H9 (cell line): Measurements from ENCODE around the gene SNX25. TPM values are rescaled to one million over a fixed set of nuclear protein-coding genes. Genes with fewer than 3 reads are reported as not detected.

ENCODE experiments used
- DNase-seq: peaks from one replicate; pipeline ENCODE4 v3.0.0-alpha.2; 2017
- H2AFZ ChIP-seq: one replicate; pipeline ENCODE4 v1.6.1; 2013; ENCODE audit warnings: mild to moderate bottlenecking, low read length, control low read depth, moderate library complexity
- H2AK5ac ChIP-seq: 2 replicates; pipeline ENCODE4 v1.6.1; 2013; ENCODE audit warnings: low read length, control low read depth, mixed read lengths; ENCODE audit not compliant: insufficient read length
- H2BK120ac ChIP-seq: one replicate; pipeline ENCODE4 v1.6.1; 2013; ENCODE audit warnings: low read depth, mild to moderate bottlenecking, low read length, control low read depth, inconsistent platforms; ENCODE audit not compliant: poor library complexity, severe bottlenecking
- H2BK12ac ChIP-seq: 2 replicates; pipeline ENCODE4 v1.6.1; 2013; ENCODE audit warnings: low read length, control low read depth, mixed read lengths, low read depth; ENCODE audit not compliant: insufficient read length
- H2BK15ac ChIP-seq: 2 replicates; pipeline ENCODE4 v1.6.1; 2013; ENCODE audit warnings: low read depth, low read length, control low read depth
- H2BK20ac ChIP-seq: one replicate; pipeline ENCODE4 v1.6.1; 2013; ENCODE audit warnings: low read depth, mild to moderate bottlenecking, low read length, control low read depth, inconsistent platforms; ENCODE audit not compliant: poor library complexity, severe bottlenecking
- H2BK5ac ChIP-seq: 2 replicates; pipeline ENCODE4 v1.6.1; 2013; ENCODE audit warnings: low read length, control low read depth, mixed read lengths; ENCODE audit not compliant: insufficient read length
- H3K14ac ChIP-seq: 2 replicates; pipeline ENCODE4 v1.6.1; 2013; ENCODE audit warnings: low read length, control low read depth; ENCODE audit not compliant: insufficient read depth
- H3K18ac ChIP-seq: 2 replicates; pipeline ENCODE4 v1.6.1; 2013; ENCODE audit warnings: low read depth, mild to moderate bottlenecking, mixed read lengths, low read length, control low read depth; ENCODE audit not compliant: insufficient read length
- H3K23ac ChIP-seq: 2 replicates; pipeline ENCODE4 v1.6.1; 2013; ENCODE audit warnings: low read length, control low read depth, mixed read lengths, low read depth; ENCODE audit not compliant: insufficient read length
- H3K23me2 ChIP-seq: 2 replicates; pipeline ENCODE4 v1.6.1; 2013; ENCODE audit warnings: low read depth, mild to moderate bottlenecking, mixed read lengths, low read length, control low read depth; ENCODE audit not compliant: insufficient read length, poor library complexity, severe bottlenecking
- H3K27ac ChIP-seq: 2 replicates; pipeline ENCODE4 v1.5.1; 2013; ENCODE audit warnings: low read length, control low read depth, mixed read lengths, low read depth; ENCODE audit not compliant: insufficient read length
- H3K27me3 ChIP-seq: 2 replicates; pipeline ENCODE4 v1.6.1; 2013; ENCODE audit warnings: low read length, control low read depth, inconsistent platforms; ENCODE audit not compliant: insufficient read depth
- H3K4ac ChIP-seq: 2 replicates; pipeline ENCODE4 v1.6.1; 2013; ENCODE audit warnings: low read depth, mild to moderate bottlenecking, control low read depth, inconsistent platforms, low read length, moderate library complexity
- H3K4me1 ChIP-seq: 2 replicates; pipeline ENCODE4 v1.6.1; 2013; ENCODE audit warnings: low read length, control low read depth, inconsistent platforms; ENCODE audit not compliant: insufficient read depth
- H3K4me2 ChIP-seq: 2 replicates; pipeline ENCODE4 v1.6.1; 2013; ENCODE audit warnings: low read length, control low read depth, mixed read lengths; ENCODE audit not compliant: insufficient read length, insufficient read depth
- H3K56ac ChIP-seq: 2 replicates; pipeline ENCODE4 v1.6.1; 2013; ENCODE audit warnings: low read depth, mild to moderate bottlenecking, mixed read lengths, low read length, control low read depth; ENCODE audit not compliant: insufficient read length
- H3K79me1 ChIP-seq: 2 replicates; pipeline ENCODE4 v1.6.1; 2013; ENCODE audit warnings: low read depth, mild to moderate bottlenecking, moderate library complexity, low read length, control low read depth, inconsistent platforms; ENCODE audit not compliant: insufficient read depth, poor library complexity, severe bottlenecking
- H3K79me2 ChIP-seq: 2 replicates; pipeline ENCODE4 v1.6.1; 2013; ENCODE audit warnings: low read length, control low read depth, inconsistent platforms; ENCODE audit not compliant: insufficient read depth
- H3K9ac ChIP-seq: 2 replicates; pipeline ENCODE4 v1.6.1; 2013; ENCODE audit warnings: low read length, control low read depth, mixed read lengths; ENCODE audit not compliant: insufficient read length; ENCODE audit errors: extremely low read depth
- H3K9me3 ChIP-seq: one replicate; pipeline ENCODE4 v1.6.1; 2013; ENCODE audit warnings: low read depth, low read length, inconsistent platforms; ENCODE audit not compliant: control insufficient read depth
- H3T11ph ChIP-seq: one replicate; pipeline ENCODE4 v1.6.1; 2013; ENCODE audit warnings: mild to moderate bottlenecking, low read length, control low read depth, inconsistent platforms
- H4K20me1 ChIP-seq: one replicate; pipeline ENCODE4 v1.6.1; 2013; ENCODE audit not compliant: control insufficient read depth, insufficient read length, insufficient read depth
- H4K5ac ChIP-seq: 2 replicates; pipeline ENCODE4 v1.6.1; 2013; ENCODE audit warnings: low read depth, mild to moderate bottlenecking, mixed read lengths, low read length, control low read depth; ENCODE audit not compliant: insufficient read length
- H4K8ac ChIP-seq: replicated peaks from 2 replicates; pipeline ENCODE4 v1.6.1; 2013; ENCODE audit warnings: low read length, control low read depth, mixed read lengths, low read depth; ENCODE audit not compliant: insufficient read length
- H4K91ac ChIP-seq: 2 replicates; pipeline ENCODE4 v1.6.1; 2013; ENCODE audit warnings: low read depth, mild to moderate bottlenecking, moderate library complexity, mixed read lengths, low read length, control low read depth; ENCODE audit not compliant: insufficient read length
- H3K27ac Mint-ChIP-seq, 3 experiments: 2 replicates in 2 of 3; 3 replicates in 1 of 3; pipeline ENCODE4 v1.8.0; 2020 to 2021; ENCODE audit warnings: mixed read lengths in 3 of 3, mild to moderate bottlenecking in 1 of 3, moderate library complexity in 1 of 3
- H3K27me3 Mint-ChIP-seq: 2 replicates; pipeline ENCODE4 v1.8.0; 2021; ENCODE audit warnings: low read depth, mild to moderate bottlenecking, moderate library complexity, mixed read lengths
- H3K36me3 Mint-ChIP-seq, 3 experiments: 2 replicates in 2 of 3; 3 replicates in 1 of 3; pipeline ENCODE4 v1.8.0; 2020 to 2021; ENCODE audit warnings: low read depth in 3 of 3, mixed read lengths in 3 of 3; ENCODE audit not compliant: insufficient read depth in 1 of 3
- H3K4me1 Mint-ChIP-seq, 2 experiments: 2 replicates each; pipeline ENCODE4 v1.8.0; 2020; ENCODE audit warnings: mixed read lengths in 2 of 2
- H3K4me3 Mint-ChIP-seq, 2 experiments: 2 replicates in 1 of 2; 3 replicates in 1 of 2; pipeline ENCODE4 v1.8.0; 2020 to 2021; ENCODE audit warnings: mild to moderate bottlenecking in 2 of 2, mixed read lengths in 2 of 2, moderate library complexity in 1 of 2
- H3K9me3 Mint-ChIP-seq, 2 experiments: 2 replicates in 1 of 2; 3 replicates in 1 of 2; pipeline ENCODE4 v1.8.0; 2020; ENCODE audit warnings: mild to moderate bottlenecking in 2 of 2, mixed read lengths in 2 of 2, moderate library complexity in 1 of 2
- WGBS: extraction: QIAGEN DNeasy Blood & Tissue Kit; methylation state at CpG from one replicate; pipeline ENCODE4 v1.1.7; 2013; ENCODE audit warnings: missing lambda C conversion rate, low lambda C conversion rate, mixed read lengths; ENCODE audit not compliant: insufficient read length; ENCODE audit errors: extremely low coverage; 5-methylcytosine and 5-hydroxymethylcytosine counted together
- total RNA-seq: library from RNA; stranded (reverse); gene quantifications from 2 replicates; pipeline ENCODE4 v1.2.1, GENCODE V29; 2021
- TF ChIP-seq, protein P1 (sequence below): fragments of 200-600 bp; sonication (generic); conservative IDR thresholded peaks from 3 replicates; pipeline ENCODE4 v1.8.0; 2021; ENCODE audit warnings: antibody characterized with exemption, mild to moderate bottlenecking

SNX25 gene
- total RNA-seq, 1 experiment from 2014 or later: 28.2 TPM

DNA sequence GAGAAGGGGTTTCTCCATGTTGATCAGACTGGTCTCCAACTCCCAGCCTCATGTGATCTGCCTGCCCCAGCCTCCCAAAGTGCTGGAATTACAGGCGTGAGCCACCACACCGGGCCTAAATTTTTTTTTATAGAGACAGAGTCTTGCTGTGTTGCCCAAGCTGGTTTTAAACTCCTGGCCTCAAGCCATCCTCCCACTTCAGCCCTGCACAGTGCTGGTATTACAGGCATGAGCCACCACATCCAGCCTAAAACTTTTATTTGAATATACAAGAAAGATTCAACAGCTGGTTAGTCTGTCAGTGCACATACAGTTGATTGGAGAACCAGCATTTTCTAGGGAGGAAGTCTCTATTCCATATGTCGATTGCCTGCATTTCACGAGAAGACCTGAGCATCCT is 95.1 kb downstream of the SNX25 start:
- H2AK5ac ChIP-seq: no peak overlapping the region
- Mint-ChIP-seq H3K9me3 (no peaks in the 10 kb centered on the region), H3K27ac (peak overlapping the region; percentile 85 to 97 (median 94)), H3K27me3 (no peaks in the 10 kb centered on the region), H3K4me1 (peaks cover 47 to 52% of the 10 kb centered on the region in 2 experiments), H3K36me3 (peaks cover 0 to 27% (median 22%) of the 10 kb centered on the region in 3 experiments; a peak in 5 of 7 replicates), H3K4me3 (no peak overlapping the region)
- H4K91ac ChIP-seq: no peak overlapping the region
- no peak overlapping the region for H3K14ac ChIP-seq
- no peak overlapping the region for H2BK12ac ChIP-seq
- H4K8ac ChIP-seq: no peak overlapping the region
- no peak overlapping the region for H2BK20ac ChIP-seq
- no peaks in the 10 kb centered on the region for H3K79me1 ChIP-seq
- no peak overlapping the region for H4K5ac ChIP-seq
- H3K56ac ChIP-seq: no peak overlapping the region
- no peak overlapping the region for H3T11ph ChIP-seq
- WGBS: no CpG with 5 or more reads among the region's 4 CpGs
- H3K23me2 ChIP-seq: no peaks in the 10 kb centered on the region
- peaks cover 13% of the 10 kb centered on the region for H3K4me1 ChIP-seq
- H2AFZ ChIP-seq: no peak overlapping the region
- H3K9ac ChIP-seq: no peak overlapping the region
- H2BK15ac ChIP-seq: no peak overlapping the region
- no peak for DNase-seq
- H3K23ac ChIP-seq: no peak overlapping the region
- H3K18ac ChIP-seq: no peak overlapping the region
- TF ChIP-seq, protein P1, sequence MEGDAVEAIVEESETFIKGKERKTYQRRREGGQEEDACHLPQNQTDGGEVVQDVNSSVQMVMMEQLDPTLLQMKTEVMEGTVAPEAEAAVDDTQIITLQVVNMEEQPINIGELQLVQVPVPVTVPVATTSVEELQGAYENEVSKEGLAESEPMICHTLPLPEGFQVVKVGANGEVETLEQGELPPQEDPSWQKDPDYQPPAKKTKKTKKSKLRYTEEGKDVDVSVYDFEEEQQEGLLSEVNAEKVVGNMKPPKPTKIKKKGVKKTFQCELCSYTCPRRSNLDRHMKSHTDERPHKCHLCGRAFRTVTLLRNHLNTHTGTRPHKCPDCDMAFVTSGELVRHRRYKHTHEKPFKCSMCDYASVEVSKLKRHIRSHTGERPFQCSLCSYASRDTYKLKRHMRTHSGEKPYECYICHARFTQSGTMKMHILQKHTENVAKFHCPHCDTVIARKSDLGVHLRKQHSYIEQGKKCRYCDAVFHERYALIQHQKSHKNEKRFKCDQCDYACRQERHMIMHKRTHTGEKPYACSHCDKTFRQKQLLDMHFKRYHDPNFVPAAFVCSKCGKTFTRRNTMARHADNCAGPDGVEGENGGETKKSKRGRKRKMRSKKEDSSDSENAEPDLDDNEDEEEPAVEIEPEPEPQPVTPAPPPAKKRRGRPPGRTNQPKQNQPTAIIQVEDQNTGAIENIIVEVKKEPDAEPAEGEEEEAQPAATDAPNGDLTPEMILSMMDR: no peak
- no peak overlapping the region for H3K27ac ChIP-seq
- H3K4me2 ChIP-seq: no peak overlapping the region
- H3K27me3 ChIP-seq: no peaks in the 10 kb centered on the region
- no peaks in the 10 kb centered on the region for H4K20me1 ChIP-seq
- H3K9me3 ChIP-seq: no peaks in the 10 kb centered on the region
- H3K4ac ChIP-seq: no peak overlapping the region
- H2BK120ac ChIP-seq: no peak overlapping the region
- H2BK5ac ChIP-seq: no peak overlapping the region
- no peaks in the 10 kb centered on the region for H3K79me2 ChIP-seq
